HG03460 (cell line): ENCODE data around the gene RNU1-4.
"Not testable (repeated sequence)": the region's sequence is repeated elsewhere in the genome, so short reads cannot be mapped to it uniquely, and the experiment has no call there.

Source experiments
- ATAC-seq: cut with Tn5 transposase; IDR thresholded peaks from one replicate; pipeline ENCODE4 v1.9.1; 2021; ENCODE audit not compliant: unreplicated experiment

The RNU1-4 gene

DNA sequence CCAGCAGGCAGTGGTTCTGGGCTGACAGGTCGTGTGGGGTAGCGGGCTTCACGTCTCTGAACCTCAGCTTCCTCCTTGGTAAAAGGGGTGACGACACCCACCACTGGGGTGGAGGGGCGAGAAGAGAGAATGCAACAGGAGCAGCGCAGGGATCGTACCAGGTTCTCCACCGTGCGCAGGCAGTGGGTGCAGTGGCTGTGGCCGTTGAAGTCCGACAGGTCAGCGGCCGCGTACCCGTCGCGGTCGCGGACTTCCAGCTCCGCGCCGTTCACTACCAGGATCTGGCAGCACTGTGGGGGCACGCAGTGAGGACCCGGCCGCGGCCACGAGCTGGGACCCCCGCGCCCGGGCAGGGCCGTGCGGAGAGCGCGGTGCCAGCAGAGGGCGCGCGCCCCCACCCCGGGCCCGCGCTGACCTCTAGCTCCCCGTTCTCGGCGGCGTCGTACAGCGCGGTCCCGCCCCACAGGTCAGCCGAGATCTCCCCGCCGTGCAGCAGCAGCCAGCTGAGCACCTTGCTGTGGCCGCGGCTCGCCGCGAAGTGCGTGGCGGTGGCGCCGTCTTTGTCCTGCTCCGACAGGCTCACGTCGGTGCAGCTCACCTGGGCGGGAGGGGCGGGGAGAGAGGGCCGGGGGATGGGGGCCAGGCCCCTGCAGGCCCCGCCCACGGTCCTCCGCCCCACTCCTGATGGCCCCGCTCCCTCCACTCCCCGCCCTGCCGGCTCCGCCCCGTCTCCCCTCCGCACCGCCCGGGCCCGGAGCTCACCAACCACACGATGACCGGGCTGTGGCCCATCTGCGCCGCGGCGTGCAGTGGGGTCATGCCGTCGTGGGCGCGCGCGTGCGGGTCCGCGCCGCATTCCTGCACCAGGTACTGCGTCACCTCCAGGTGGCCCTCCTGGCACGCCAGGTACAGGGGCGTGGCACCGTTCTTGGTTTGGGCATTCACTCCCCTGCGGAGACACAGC lies 32.9 kb upstream of the RNU1-4 start:
- ATAC-seq: not testable (repeated sequence)

DNA sequence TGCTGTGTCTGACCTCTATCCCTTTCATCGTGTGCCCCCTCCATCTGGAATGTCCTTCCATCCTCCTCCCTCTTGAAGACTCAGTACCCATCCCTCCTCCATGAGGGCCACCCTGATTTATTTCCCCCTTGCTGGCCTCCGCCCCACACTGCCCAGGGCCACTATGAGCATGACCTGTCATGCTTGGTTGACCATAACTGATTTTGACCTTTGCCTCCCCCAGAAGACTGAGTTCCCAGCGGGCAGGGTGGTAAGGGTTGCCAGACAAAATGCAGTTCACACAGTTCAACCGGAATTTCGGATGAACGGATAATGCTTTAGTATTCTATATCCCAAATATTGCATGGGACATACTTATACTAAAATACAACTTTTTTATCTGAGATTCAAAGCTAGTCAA lies 31.6 kb upstream of the RNU1-4 start:
- ATAC-seq: not testable (repeated sequence)

DNA sequence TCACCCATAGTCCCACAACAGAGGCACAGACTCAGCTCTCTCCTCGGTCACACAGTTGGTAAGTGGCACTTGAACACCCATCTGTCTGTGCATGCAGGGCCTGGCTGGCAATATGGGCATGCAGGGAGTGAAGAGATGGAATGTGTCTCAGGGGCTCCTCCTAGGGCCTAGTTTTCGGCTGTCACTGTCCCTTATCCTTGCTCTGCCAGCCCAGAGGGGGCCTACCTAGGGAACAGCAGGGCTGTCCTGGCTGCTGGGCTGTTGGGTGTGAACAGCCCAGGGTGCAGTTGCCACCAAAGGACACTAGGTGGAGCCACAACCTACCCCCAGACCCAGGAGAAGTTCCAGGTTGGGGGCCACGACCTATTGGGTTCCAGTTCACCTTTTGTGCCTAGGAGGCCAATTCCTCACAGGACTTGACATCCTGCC lies 30.6 kb upstream of the RNU1-4 start:
- ATAC-seq: not testable (repeated sequence)

DNA sequence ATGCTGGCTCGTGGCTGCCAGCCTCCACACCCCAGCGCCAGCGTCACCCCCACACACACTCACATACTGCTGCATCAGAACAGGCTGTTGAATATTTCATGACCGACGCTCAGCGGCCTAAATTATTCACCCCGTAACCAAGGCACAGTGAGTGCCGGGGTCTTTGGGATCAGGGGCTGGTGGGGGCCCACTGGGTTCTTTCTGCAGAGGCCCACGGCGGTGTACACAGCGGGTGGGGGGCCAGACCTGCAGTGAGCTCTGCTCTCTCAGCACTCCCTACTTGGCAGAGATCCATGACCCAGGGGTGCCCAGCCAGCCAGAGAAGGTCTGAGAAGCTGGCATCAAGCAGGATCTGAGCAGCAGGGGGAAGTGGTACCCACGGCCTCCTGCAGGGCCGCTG lies 29.7 kb upstream of the RNU1-4 start:
- ATAC-seq: not testable (repeated sequence)

DNA sequence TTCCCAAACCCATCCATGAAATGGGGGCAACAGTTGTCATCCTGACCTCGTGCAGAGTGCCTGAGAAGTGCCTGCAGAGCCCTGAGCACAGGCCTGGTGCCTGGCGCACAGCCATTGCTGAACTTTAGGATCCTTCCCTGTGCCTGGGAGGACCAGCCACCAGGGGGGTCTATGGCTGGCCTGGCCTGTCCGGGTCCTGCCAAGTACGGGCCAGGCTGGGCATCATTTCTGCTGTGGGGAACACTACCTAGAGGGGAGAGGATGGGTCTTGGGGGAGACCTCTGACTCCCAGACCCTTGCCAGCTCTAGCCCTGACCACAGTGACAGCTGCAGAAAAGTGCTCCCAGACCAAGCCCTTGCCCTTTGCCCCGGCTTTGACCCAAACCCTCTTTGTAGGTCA lies 28.2 kb upstream of the RNU1-4 start:
- not testable (repeated sequence) for ATAC-seq

DNA sequence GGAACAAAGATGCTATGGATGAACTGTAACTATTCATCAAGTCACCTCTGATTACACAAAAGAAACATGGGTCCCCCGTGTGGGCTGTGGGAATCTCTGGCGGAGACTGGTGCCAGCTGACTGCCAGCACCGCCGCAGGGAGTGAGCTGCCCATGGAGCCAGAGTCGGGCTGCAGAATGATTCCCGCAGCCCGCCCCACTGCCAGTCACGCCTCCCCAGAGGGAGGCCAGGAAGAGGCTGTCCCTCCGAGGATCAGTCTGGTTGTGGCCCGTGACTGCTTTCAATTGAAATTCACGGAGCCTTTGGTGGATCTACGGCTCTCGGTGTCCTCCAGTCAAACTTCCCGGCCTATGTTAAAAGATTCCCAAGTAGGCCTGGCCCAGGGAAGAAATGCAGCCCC lies 27.7 kb upstream of the RNU1-4 start:
- ATAC-seq: not testable (repeated sequence)

DNA sequence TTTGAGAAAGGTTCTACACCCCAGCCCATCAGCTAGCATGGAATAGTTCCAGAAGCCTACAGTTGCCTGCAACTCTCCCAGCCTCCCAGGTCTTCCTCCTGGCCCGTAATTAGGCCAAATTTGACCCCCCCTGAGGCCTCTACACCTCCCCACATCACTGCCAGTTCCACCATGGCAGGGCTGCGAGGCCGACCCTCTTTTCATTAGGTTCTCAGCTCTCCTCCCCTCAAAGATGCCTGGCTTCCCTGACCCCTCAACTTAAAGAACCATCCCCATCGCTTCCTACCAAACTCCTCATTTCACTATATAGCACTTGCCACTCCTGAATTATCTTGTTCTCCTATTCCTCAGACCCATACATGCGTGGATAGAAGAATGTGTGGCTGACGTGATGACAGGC lies 27.3 kb upstream of the RNU1-4 start:
- not testable (repeated sequence) for ATAC-seq

DNA sequence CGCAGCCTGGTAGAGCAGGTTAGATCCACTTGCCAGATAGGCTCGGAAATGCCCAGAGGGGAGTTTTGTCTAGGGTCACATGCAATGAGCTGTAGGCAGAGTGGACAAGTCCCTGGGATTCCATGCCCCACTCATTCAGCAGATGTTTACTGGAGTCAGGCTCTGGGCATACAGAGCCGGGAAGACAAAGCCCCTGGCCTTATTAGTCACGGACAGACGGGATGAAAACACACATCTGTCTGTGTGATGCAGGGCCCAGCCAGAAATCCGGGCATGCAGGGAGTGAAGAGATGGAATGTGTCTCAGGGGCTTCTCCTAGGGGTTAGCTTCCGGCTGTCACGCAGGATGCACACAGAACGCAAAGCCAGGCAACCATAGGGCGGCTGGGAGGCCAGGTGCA lies 26.8 kb upstream of the RNU1-4 start:
- not testable (repeated sequence) for ATAC-seq

DNA sequence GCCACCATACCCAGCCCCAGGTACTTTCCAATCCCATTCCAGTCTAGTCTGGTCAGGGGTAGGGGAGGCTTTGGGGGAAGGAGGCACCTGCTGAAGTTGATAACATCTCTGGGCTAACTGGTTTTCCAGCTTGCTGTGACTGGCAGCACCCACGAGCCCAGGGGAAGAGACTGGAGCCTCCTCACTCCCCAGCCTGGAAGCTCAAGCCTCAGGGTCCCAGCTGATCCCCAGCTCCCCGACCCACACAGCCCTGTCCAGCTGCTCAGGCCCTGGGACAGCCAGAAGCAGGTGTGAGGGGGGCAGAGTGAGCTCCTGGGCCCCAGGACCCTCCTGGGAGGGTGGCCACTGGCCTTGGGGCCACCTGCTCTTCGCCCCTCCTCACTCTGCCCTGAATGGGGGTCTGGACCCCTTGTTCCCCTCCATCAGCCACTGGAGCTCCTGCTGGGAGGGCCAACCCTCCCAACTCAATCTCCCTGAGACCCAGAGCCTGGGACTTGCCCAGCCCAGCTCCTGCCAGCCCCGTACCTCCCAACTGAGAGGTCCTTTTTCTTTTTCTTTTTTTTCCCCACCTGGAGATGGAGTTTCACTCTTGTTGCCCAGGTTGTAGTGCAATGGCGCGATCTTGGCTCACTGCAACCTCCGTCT lies 23.5 kb upstream of the RNU1-4 start:
- no peak for ATAC-seq

DNA sequence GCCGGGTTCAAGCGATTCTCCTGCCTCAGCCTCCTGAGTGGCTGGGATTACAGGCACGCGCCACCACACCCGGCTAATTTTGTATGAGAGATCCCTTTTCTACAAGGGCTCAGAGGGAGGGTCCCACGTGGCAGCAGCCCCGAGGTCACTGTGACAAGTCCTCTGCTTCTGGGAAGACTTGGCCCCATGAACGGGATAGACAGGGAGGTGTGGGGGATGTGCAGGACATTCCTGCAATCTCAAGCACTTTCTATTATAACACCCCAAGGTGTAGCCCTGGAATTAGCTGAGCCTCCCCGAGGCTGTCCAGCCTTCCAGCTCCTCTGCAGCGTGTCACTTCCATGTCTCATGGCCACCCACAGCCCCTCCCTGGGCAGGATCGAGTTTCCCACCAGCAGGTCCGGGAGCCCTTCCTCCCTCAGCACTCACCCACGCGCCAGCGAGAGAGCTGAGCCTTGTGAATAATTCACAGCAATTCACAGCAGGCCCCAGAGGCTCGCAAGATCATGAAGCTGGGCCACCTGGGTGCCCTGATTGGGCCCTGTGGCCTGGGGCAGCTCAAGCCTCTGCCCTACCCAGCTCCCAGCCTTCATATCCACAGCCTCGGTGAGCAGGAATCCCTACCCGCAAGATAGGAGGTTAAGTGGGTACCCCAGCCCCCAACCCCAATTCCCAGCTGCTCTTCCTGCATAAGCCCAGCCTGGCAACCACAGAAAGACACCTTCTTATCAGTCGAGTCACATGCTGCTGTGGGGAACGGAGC lies 22.8 kb upstream of the RNU1-4 start:
- no peak for ATAC-seq

DNA sequence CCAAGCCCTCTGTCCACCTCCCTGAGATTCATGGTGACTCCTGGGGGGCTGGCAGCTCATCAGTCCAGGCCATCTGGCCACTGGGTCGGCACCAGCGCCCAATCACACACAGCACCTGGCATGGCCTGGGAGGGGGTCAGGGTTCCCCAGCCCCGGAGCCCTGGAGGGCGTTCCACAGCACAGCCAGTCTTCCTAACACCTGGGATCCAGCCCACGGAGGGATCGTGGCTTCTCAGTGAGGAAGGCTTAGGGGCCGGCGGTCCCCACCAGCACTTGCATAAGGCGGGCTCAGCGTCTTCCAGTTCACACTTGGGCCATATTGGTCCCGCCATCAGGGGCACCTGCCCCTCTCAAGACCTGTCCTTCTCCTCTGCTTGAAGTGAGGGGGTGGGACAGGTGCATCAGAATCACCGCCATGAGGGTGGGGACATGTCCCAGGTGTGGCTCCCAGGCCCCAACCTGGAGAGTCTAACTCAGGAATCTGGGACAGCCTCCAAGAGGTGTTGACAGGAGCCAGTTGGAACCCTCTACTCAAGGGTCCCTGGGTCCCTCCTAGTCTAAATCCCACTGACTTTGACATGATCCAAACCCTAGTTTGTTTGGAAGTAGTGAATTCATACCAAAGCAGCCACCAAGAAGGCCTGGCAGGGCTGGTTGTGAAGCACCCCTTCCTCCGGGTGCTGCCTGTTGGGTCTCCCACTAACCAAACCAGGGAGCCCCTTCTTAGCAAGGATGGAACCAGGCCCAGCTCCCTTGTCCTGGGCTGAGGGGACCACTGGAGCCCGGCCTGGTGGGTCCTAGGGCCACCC lies 22.0 kb upstream of the RNU1-4 start:
- not testable (repeated sequence) for ATAC-seq

DNA sequence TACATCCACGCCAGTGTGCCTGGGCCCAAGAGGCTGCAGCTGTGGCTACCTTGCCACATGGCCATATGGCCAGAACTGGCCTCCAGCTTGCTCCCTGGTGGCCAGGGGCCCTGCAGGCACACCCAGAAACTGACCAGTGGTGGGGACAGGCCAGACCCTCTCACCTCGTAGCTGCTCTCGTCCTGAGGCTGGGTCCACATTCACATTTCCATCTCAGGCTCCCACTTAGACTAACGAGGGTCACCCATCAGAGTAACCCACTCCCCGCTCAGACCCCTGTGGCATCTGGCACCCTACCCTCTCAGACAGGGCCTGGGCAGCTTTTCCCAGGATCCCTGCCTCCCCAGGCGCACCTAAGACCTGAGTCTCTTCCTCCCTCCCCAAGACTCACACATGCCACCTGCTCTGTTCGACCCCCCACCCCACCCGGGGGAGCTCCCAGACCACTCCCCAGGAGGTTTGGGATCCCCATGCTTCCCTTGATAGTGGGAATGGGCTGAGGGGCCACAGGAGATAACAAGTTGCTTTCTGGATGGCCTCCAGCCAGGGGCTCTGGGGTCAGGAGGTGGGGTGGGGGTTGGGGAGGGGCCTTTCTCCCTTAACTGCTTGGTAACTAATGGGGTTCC lies 21.3 kb upstream of the RNU1-4 start:
- ATAC-seq: no peak

DNA sequence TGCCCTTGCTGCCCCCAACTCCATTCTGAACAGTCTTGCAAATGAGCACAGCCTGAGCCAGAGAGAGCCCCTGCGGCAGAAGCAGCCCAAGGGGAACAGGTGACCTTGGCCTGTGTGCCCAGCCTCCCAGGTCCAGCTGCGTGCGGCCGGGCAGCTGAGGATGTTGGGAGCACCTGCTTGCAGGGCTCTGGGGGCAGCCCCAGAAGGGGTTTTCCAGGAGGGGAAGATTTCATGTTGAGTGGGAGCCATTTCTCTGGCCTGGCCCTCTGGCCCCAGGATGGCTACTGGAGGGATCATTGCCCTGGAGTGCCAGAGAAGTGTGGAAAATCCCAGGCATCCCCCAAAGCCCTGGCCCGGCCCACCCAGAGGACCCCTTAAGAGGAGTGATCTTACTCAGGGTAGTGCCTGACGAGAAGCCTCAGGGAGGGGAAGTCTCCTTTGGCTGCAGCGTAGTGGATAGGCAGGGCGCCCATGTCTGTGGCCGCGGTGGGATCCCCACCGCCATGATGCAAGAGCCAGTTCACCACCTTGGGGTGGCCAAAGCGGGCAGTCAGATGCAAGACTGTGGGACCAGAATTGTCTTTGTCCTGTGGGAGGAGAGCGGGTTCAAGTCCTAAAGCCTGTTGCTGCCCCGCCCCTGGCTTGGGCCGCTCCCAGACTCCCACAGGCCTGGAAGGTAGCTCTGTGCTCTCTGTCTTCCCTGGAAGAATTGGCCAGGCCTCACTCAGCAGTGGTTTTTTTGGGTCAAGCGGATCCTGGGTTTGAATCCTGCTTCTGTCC lies 20.6 kb upstream of the RNU1-4 start:
- ATAC-seq: no peak

DNA sequence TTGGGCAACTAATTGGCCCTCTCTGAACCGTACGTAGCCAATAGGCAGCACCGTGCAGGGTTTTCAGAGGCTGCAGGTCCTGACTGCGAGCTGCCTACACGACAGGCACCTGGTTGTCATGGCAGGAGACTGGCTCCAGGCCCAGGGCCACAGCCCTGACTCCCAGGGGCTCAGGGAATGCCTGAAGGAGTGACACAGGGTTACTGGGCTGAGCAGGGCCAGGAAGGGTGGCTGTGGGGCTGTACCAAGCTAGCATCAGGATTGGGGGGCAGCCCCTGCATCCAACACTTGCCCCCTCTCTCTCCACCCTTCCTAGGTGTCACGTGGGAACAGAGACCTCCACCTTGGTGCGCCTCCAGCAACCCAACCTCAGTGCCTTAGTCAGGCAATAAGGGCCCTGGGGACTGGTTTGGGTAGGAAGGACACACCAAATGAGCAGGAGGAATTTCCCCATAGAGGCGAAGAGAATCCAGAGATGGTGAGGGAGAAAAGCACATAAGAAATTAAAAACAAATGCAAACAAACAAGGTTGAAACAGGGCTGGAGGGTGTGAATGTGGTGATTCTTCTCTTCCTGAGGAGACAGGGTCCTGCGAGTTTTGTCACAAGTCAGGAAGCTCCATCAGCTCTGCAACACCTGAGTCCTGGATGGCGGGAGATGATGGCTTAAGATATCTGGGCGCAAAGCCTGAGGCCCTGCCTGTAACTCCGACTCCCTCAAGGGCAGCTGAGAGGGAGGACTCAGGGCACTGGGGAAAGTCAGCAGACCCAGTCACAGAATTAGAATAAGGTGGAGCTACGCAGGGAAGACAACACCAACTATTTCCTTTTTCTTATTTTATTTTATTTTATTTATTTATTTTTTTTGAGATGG lies 19.7 kb upstream of the RNU1-4 start:
- ATAC-seq: no peak

DNA sequence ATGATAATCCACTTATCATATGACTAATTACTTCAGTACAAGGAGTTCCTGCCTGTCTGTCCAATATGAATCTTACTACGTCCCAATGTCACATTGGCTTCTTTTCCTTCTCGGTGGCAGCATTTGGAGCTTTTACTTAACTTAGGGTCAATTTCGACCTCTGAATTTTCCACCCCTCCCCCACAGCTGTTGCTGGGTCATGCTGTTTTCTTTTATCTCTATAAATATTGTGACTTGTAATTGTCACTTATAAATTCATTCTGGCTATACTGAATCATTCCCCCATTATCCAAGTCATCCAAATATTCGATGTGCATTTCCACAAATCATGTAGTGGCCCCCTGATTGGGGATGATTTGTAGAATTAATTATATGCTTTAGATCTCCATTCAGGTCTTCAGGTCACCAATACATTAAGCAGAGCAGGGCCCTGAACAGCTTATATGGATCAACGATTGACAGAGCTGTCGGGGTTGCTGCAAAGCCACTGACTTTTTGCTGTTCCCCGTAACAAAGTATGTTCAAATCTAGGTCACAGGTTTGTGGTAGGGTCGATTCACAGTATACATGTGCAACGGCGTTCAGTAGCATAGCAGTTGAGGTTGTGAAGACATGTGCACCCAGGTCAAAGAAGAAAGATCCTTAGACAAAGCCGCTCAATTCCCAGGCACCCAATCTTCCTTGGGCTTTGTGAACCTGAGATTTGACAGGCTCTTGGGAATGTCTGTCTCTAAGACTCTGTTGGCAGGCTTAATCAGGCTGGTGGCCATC lies 18.3 kb upstream of the RNU1-4 start:
- no peak for ATAC-seq

DNA sequence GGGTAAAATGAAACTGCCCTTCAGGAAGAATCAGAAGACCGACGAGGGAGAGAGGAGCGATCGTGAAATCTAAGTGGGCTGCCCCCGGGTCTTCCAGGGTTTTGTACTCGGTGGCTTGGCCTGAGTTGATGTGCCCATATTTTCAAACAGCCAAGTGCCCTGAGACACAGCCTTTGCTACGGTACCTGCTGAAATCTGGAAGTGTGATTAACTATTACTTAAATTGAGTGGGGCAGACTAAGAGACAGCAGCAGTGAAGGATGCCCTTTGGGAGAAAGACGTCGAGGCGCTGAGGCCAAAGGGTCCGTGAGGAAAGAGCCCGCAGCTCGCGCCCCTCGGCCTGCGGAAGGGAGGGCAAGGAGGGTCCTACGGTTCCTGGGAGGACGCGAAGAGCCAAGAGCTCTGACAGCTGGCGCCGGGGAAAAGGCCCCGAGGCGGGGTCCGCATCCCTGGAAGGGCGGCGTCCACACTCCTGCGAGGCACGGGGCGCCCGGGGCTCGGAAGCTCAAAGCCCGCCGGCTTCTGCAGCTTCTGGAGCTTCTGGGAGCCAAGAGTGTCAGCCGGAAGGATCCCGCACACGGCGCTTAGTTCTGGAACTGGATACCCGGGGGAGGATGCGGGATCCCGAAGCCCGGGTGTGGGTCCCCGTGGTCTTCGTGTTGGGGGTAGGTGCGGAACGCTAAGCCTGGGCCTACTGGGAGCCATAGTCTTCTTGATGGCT lies 15.4 kb upstream of the RNU1-4 start:
- ATAC-seq: no peak
